Measurements from ENCODE around the gene NOTCH2.

- no peak for TF ChIP-seq CTCF (conservative IDR thresholded peaks at IDR 0.05)
- TF ChIP-seq ZFX (IDR thresholded peaks at IDR 0.05), result no peak
Measured at GRCh38 chr1:119908661-119909060, 160.8 kb downstream of the NOTCH2 start.

All from C4-2B (cell line).